ENCODE results near the gene GLRX.

The GLRX gene

DNA sequence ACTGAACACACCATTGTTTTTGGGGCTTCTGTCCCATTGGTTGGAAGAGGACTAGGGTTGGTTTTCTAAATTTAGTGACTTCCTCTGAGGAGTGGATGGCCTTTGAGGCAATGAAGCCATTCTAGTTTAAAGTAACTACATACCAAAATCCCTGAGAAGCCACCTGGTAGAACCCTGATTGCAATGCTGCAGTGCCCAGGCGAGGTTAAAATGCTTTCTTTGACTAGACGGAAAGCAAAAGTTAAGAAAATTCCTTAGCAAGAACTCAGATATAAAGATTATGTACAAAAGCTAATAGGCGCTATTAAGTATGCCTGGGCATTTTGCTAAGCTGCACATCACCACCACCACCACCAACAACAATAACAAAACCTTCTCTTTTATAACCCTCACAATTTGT lies 20.6 kb downstream of the GLRX start:
- Mint-ChIP-seq H3K9me3 (peaks cover 4% of the 10 kb centered on the region), H3K27me3 (ENCODE audit: low read depth) (no peaks in the 10 kb centered on the region), H3K27ac (no peak overlapping the region), H3K4me3 (no peak overlapping the region), H3K4me1 (ENCODE audit: low read depth) (peaks cover 2% of the 10 kb centered on the region), H3K36me3 (ENCODE audit: low read depth) (peaks cover 7% of the 10 kb centered on the region)
- DNase-seq (ENCODE audit: low spot score), result no peak

DNA sequence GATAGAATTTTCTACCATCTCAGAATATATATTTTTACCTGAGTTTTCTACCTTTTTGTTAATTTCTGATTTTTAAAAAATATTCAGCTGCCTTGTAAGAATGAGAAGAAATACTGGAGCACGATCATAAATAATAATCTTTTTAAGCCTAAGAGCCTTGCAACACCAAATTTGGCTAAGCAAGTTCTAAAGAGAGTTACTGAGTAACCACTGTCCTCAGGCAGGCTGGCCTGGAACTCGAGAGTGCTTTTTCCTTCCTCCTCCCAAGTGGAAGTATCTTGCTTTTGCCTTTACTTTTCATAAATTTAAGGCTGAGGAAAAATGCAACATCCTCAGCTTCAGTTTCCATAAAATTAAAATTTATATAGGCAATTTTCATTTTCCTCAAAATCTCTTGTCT lies 21.0 kb downstream of the GLRX start:
- peaks cover 2% of the 10 kb centered on the region for H3K4me1 Mint-ChIP-seq (ENCODE audit: low read depth)
- H3K4me3 Mint-ChIP-seq, result no peak overlapping the region
- no peaks in the 10 kb centered on the region for H3K27me3 Mint-ChIP-seq (ENCODE audit: low read depth)
- H3K36me3 Mint-ChIP-seq (ENCODE audit: low read depth), result peaks cover 7% of the 10 kb centered on the region
- H3K27ac Mint-ChIP-seq, result no peak overlapping the region
- peaks cover 4% of the 10 kb centered on the region for H3K9me3 Mint-ChIP-seq
- DNase-seq (ENCODE audit: low spot score), result no peak

DNA sequence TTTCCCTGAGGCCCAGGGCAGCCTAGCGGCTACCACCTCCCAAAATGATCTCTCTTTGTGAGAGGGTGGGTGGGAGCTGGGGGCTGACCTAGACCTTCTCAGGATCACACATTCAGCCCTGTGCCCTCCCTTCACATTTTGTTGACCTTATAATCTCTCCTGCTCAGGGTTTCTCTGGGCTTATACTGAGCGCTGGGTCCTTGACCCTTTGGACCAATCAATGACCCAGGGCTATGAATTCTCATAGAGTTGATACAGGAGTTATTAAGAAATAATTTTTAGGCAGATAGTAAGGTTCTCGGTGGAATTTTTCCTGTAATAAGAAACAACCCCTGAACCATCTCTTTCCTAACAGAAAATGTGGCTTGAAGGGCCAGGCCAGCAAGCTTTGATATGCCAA lies 22.0 kb downstream of the GLRX start:
- no peak for DNase-seq (ENCODE audit: low spot score)
- H3K4me1 Mint-ChIP-seq (ENCODE audit: low read depth), result peaks cover 2% of the 10 kb centered on the region
- H3K9me3 Mint-ChIP-seq, result peaks cover 4% of the 10 kb centered on the region
- no peaks in the 10 kb centered on the region for H3K27me3 Mint-ChIP-seq (ENCODE audit: low read depth)
- no peak overlapping the region for H3K27ac Mint-ChIP-seq
- no peak overlapping the region for H3K4me3 Mint-ChIP-seq
- peaks cover 6% of the 10 kb centered on the region for H3K36me3 Mint-ChIP-seq (ENCODE audit: low read depth)

DNA sequence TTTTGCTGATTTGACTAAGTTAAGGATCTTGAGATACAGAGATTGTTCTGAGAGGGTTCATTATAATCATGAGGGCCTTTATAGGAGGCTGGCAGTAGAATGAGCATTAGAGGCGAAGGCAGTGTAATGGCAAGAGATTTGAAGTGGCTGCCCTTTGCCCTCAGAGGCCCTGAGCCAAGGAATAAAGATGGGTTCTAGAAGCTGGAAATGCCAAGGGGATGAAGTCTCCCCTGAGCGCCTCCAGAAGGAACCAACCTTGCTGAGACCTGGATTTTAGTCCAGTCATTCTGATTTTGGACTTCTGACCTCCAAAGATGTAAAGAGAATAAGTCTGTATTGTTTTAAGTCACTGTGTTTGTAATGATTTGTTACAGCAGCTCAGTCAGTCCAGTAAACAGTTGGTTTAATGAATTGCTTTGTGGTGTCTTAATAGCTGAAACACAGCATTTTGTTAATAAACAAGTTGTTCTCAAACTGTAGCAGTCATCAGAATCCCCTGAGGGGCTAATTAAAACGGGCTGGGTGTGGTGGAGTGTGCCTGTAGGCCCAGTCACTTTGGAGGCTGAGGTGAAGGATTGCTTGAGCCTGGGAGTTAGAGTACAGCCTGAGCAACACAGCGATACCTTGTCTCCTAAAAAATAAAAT lies 23.2 kb downstream of the GLRX start:
- H3K4me3 Mint-ChIP-seq, result no peak overlapping the region
- H3K36me3 Mint-ChIP-seq (ENCODE audit: low read depth), result peaks cover 5% of the 10 kb centered on the region
- no peak for DNase-seq (ENCODE audit: low spot score)
- H3K4me1 Mint-ChIP-seq (ENCODE audit: low read depth), result peaks cover 2% of the 10 kb centered on the region
- no peaks in the 10 kb centered on the region for H3K9me3 Mint-ChIP-seq
- no peaks in the 10 kb centered on the region for H3K27me3 Mint-ChIP-seq (ENCODE audit: low read depth)
- no peak overlapping the region for H3K27ac Mint-ChIP-seq

DNA sequence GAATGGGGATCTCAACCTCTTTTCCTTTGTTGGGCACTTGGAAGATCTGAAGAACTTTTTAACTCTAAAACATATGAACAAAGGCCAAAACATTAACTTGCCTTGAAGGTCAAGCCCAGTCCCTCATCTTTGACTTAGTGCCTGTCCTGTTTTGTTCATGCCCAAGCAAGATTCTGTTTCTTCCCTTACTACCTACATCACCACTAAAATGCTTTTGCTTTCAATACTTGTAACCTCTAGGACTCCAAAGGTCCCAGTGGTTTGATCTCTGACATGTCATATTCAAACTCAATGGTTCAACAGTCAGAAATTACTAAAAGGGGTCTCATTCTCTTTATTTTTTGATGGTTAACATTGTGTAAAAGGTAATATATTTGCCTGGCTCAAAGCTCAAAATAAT lies 24.0 kb downstream of the GLRX start:
- H3K27me3 Mint-ChIP-seq (ENCODE audit: low read depth), result no peaks in the 10 kb centered on the region
- H3K27ac Mint-ChIP-seq, result no peak overlapping the region
- H3K4me3 Mint-ChIP-seq, result no peak overlapping the region
- no peaks in the 10 kb centered on the region for H3K9me3 Mint-ChIP-seq
- peaks cover 2% of the 10 kb centered on the region for H3K36me3 Mint-ChIP-seq (ENCODE audit: low read depth)
- no peak for DNase-seq (ENCODE audit: low spot score)
- no peaks in the 10 kb centered on the region for H3K4me1 Mint-ChIP-seq (ENCODE audit: low read depth)

DNA sequence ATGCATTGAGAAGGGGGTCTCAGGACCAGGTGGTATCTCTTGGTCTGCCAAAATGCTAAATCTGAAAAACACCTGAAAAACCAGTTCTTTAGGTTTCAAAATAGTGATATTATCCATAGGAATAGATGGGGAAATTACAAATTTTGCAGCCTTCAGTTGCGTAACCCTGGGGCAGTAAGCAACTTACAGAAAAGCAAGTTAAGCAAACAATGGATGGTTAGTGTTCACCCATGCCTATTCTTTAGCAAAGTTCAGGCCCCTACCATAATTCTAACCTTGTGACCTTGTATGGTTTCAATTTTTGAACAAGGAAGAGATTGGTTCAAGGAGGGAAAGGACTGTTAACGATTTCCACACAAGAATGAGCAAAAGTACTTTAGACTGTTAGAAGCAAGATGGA lies 24.5 kb downstream of the GLRX start:
- H3K27ac Mint-ChIP-seq, result no peak overlapping the region
- no peak for DNase-seq (ENCODE audit: low spot score)
- H3K4me1 Mint-ChIP-seq (ENCODE audit: low read depth), result no peaks in the 10 kb centered on the region
- H3K4me3 Mint-ChIP-seq, result no peak overlapping the region
- no peaks in the 10 kb centered on the region for H3K27me3 Mint-ChIP-seq (ENCODE audit: low read depth)
- H3K9me3 Mint-ChIP-seq, result no peaks in the 10 kb centered on the region
- H3K36me3 Mint-ChIP-seq (ENCODE audit: low read depth), result peaks cover 2% of the 10 kb centered on the region

DNA sequence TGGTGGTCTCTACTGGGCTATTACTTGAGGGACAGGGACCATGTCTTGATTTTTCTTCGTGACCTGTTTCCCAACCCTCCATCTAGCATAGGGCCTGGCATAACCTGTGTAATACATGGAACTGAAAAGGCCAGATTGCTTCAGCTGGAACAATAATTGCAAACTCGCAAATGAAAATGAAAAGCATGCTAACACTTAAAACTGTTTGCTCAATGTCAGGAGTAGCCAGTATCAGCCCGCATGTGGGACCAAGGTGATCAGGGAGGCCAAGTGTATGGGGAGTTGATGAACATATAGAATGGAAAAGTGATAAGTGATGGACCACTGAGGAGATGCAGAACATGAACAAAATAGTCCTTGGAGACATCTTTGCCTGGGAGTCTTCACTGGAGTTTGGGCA lies 25.2 kb downstream of the GLRX start:
- DNase-seq (ENCODE audit: low spot score), result no peak
- no peak overlapping the region for H3K4me3 Mint-ChIP-seq
- no peaks in the 10 kb centered on the region for H3K9me3 Mint-ChIP-seq
- H3K36me3 Mint-ChIP-seq (ENCODE audit: low read depth), result peaks cover 2% of the 10 kb centered on the region
- H3K4me1 Mint-ChIP-seq (ENCODE audit: low read depth), result no peaks in the 10 kb centered on the region
- no peaks in the 10 kb centered on the region for H3K27me3 Mint-ChIP-seq (ENCODE audit: low read depth)
- H3K27ac Mint-ChIP-seq, result no peak overlapping the region

DNA sequence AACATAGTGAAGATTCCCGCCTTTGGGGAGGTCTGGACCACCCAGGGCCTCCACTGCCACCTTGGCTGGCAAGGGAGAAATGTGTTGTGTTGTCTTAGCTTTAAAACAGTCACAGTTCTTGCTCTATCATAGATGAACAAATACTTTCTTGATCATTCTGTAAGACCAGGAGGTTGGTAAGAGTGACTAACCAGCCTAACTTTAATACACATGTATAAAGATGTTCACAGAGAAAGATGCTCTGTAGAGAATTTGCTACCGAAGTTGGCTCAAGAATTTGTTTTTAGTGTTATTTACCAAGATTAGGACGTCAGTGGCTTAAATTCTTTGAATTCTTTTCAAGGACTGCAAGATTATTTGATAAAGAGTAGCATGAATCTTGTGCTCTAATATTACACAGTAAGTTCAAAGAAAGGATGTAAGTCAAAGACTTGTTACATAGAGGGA lies 28.4 kb downstream of the GLRX start:
- no peak overlapping the region for H3K4me3 Mint-ChIP-seq
- no peaks in the 10 kb centered on the region for H3K36me3 Mint-ChIP-seq (ENCODE audit: low read depth)
- no peak overlapping the region for H3K27ac Mint-ChIP-seq
- H3K4me1 Mint-ChIP-seq (ENCODE audit: low read depth), result peaks cover 2% of the 10 kb centered on the region
- H3K9me3 Mint-ChIP-seq, result no peaks in the 10 kb centered on the region
- DNase-seq (ENCODE audit: low spot score), result no peak
- H3K27me3 Mint-ChIP-seq (ENCODE audit: low read depth), result peaks cover 4% of the 10 kb centered on the region

DNA sequence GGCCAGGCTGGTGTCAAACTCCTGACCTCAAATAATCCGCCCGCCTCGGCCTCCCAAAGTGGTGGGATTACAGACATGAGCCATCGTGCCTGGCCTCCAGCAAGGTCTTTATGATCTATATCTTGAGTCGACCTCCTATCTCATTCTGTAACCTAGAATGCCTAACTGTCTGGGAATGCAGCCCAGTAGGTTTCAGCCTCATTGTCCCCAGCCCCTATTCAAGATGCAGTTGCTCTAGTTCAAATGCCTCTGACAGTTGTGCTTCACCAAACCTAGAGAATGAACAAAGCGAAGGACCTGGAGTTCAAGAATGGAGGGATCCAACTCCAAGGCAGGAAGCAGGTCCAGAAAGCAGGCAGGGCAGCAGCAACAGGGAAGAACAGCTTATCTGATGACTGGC lies 30.8 kb downstream of the GLRX start:
- Mint-ChIP-seq H3K4me1 (ENCODE audit: low read depth) (peaks cover 2% of the 10 kb centered on the region), H3K9me3 (no peaks in the 10 kb centered on the region), H3K4me3 (no peak overlapping the region), H3K27ac (no peak overlapping the region), H3K36me3 (ENCODE audit: low read depth) (no peaks in the 10 kb centered on the region), H3K27me3 (ENCODE audit: low read depth) (peaks cover 7% of the 10 kb centered on the region)
- DNase-seq (ENCODE audit: low spot score), result no peak

DNA sequence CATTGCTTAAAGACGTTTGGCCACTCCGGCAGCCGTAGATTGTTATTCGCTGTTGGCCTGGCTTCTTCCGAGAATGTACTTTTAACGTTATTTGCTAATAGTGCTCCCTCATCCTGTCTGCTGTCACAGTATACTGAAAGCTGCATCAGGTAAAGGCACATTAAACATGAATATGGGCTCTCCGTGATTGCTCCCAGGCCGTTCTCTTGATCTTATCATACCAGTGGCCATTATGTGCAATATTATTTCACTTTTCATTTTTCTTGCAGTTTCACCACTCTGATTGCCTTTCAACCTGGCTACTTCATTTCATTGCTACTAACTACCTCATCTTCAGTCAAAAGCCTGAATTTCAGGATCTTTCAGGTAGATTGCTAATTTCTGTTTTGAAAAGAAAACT lies 34.0 kb downstream of the GLRX start:
- DNase-seq (ENCODE audit: low spot score), result no peak
- Mint-ChIP-seq H3K36me3 (ENCODE audit: low read depth) (no peaks in the 10 kb centered on the region), H3K4me3 (no peak overlapping the region), H3K27ac (no peak overlapping the region), H3K27me3 (ENCODE audit: low read depth) (peaks cover 15% of the 10 kb centered on the region), H3K4me1 (ENCODE audit: low read depth) (peaks cover 2% of the 10 kb centered on the region), H3K9me3 (no peaks in the 10 kb centered on the region)

DNA sequence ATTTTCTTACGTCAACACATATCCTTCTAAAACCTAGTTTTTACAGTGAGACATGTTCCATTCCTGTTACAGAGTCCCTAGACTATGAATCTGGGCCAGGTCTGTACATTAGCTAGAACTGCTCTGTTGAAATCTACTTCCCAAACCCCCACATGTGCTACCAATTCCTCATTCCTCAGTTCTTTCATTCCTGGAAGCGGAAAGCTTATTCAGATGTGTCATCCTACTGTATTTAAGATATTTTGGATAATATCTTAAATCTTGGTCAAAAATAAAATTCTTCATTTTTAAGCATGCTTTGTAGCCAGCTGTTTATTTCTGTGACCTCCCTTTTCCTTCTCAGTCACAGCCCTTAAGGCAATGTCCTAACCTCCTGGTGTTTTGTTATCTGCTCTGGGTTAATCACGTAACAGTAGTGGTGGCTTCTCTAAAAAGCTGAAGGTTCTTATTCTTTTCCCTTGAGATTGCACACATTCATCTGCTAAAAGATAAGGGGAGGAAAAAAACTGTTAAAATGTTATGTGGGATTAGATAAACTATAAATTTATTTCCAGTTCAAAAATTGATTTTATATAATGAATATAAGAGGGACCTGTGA lies 35.6 kb downstream of the GLRX start:
- H3K27me3 Mint-ChIP-seq (ENCODE audit: low read depth), result peaks cover 15% of the 10 kb centered on the region
- no peaks in the 10 kb centered on the region for H3K9me3 Mint-ChIP-seq
- H3K4me1 Mint-ChIP-seq (ENCODE audit: low read depth), result peaks cover 2% of the 10 kb centered on the region
- H3K36me3 Mint-ChIP-seq (ENCODE audit: low read depth), result no peaks in the 10 kb centered on the region
- no peak overlapping the region for H3K27ac Mint-ChIP-seq
- H3K4me3 Mint-ChIP-seq, result no peak overlapping the region
- no peak for DNase-seq (ENCODE audit: low spot score)

DNA sequence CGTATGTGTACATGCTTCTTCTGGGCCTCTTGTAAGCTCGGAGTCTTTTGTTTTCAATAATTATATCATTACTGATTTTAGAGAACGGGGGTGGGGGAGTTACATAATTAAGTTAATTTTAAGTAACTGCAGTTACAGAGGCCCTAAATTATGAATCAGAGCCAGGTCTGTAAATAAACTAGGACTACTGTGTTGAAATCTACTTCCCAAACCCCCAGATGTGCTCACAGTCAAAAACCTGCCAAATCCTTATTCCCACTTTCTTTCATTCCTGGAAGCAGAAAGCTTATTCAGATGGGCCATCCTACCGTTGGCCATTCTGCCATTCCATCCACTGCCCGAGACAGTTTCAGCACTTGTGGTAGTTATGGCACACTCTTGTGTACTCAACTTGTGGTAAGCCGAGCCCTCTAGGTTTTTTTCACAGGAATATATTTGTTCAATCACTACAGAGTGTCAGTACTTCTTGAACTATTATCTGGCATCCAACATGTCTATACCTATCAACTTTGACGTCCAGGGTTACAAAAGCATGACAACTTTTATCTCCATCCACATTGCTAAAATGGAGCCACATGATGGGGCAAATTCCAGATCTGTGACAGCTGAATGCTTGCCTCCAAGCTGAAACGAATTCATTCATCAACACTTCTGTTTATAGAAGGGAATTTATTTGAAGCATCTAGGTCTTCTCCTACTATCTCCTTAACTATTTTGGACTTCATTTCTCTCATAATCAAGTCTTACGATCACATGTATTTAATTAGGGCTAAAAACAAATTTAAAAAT lies 37.8 kb downstream of the GLRX start:
- DNase-seq (ENCODE audit: low spot score), result no peak
- Mint-ChIP-seq H3K9me3 (no peaks in the 10 kb centered on the region), H3K4me1 (ENCODE audit: low read depth) (peaks cover 10% of the 10 kb centered on the region), H3K27me3 (ENCODE audit: low read depth) (peaks cover 14% of the 10 kb centered on the region), H3K27ac (no peak overlapping the region), H3K4me3 (no peak overlapping the region), H3K36me3 (ENCODE audit: low read depth) (no peaks in the 10 kb centered on the region)

DNA sequence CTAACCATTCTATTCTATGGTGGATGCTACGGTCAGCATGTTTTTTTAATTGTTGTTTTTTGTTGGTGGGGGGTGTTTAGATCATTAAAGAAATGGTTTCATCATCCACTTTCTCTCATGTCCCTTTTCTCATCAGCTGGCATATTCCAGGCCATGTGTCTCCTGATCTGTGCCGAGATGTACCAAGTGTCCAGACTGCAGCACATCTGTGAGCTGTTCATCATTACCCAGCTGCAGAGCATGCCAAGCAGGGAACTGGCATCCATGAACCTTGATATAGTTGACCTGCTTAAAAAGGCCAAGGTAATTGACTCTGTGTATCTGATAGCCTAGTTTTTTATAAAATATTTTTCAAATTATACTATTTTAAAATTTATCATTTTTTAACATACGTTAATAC lies 38.9 kb downstream of the GLRX start:
- no peak for DNase-seq (ENCODE audit: low spot score)
- no peak overlapping the region for H3K27ac Mint-ChIP-seq
- H3K27me3 Mint-ChIP-seq (ENCODE audit: low read depth), result peaks cover 10% of the 10 kb centered on the region
- no peak overlapping the region for H3K4me3 Mint-ChIP-seq
- H3K36me3 Mint-ChIP-seq (ENCODE audit: low read depth), result no peaks in the 10 kb centered on the region
- peaks cover 18% of the 10 kb centered on the region for H3K4me1 Mint-ChIP-seq (ENCODE audit: low read depth)
- no peaks in the 10 kb centered on the region for H3K9me3 Mint-ChIP-seq

DNA sequence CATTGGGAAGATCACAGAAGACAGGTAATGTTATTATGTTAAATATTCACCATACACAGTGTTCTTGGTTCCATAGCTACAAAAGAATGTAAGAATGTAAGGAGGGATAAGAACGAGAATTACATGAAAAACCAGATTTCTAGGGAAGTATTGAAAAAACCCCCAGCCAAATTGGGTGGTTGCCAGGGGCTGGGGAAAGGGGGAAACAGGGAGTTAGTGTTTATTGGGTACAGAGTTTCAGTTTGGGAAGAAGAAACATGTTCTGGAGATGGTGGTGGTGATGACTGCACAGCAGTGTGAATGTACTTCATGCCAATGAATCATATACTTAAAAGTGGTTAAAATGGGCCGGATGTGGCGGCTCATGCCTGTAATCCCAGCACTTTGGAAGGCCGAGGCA lies 40.3 kb downstream of the GLRX start:
- no peak for DNase-seq (ENCODE audit: low spot score)

More for the DNA sequence above, 40.3 kb downstream of the GLRX start:
- peaks cover 7% of the 10 kb centered on the region for H3K27me3 Mint-ChIP-seq (ENCODE audit: low read depth)
- no peaks in the 10 kb centered on the region for H3K36me3 Mint-ChIP-seq (ENCODE audit: low read depth)
- H3K27ac Mint-ChIP-seq, result no peak overlapping the region
- no peak overlapping the region for H3K4me3 Mint-ChIP-seq
- H3K9me3 Mint-ChIP-seq, result no peaks in the 10 kb centered on the region
- peaks cover 18% of the 10 kb centered on the region for H3K4me1 Mint-ChIP-seq (ENCODE audit: low read depth)

Measured in T-helper 2 cell treated with Interferon-gamma antibody and Interleukin-4, amounts not matched to agents 5 μg/mL and 100 μg/mL, for 36 hours (primary cell).